Panc1 (cell line): ENCODE measurements around the gene RALGAPA1. TPM values are rescaled to one million over a fixed set of nuclear protein-coding genes. Genes with fewer than 3 reads are reported as not detected.

Experiments
- ATAC-seq: fragments of 200-7000 bp; cut with Tn5 transposase; 2 replicates; pipeline ENCODE4 v1.9.1; 2020; ENCODE audit warnings: mild to moderate bottlenecking, moderate library complexity
- BruUV-seq: library from RNA; stranded (reverse); fragments of 400-500 nt; replicated peaks from 2 replicates; lab custom pipeline; 2021; lab: Mats Ljungman, UMichigan
- CTCF ChIA-PET: fragments of 300-600 bp; sonication (Branson Sonifier 250); formaldehyde crosslinking; loops from one replicate; lab custom pipeline; 2022; ENCODE audit warnings: antibody characterized with exemption; lab: Charles Lee
- POLR2A ChIA-PET: fragments of 300-600 bp; sonication (Branson Sonifier 250); formaldehyde crosslinking; loops from one replicate; lab custom pipeline; 2022; ENCODE audit warnings: antibody characterized with exemption; lab: Charles Lee
- DNase-seq: peaks from one replicate; pipeline ENCODE4 v3.0.0-alpha.2; 2010; ENCODE audit warnings: low read depth, low spot score
- H3K27ac ChIP-seq: 2 replicates; pipeline ENCODE4 v1.5.1; 2011; ENCODE audit warnings: mild to moderate bottlenecking, low read length, inconsistent platforms
- H3K27me3 ChIP-seq: fragments of 200-500 bp; sonication (Bioruptor generic); 2 replicates; pipeline ENCODE4 v1.6.0; 2014; ENCODE audit warnings: low read length, inconsistent platforms; ENCODE audit not compliant: control insufficient read depth, insufficient read depth
- H3K36me3 ChIP-seq: fragments of 200-500 bp; sonication (Bioruptor generic); 2 replicates; pipeline ENCODE4 v1.5.1; 2014; ENCODE audit warnings: inconsistent platforms, mild to moderate bottlenecking, low read length, moderate library complexity; ENCODE audit not compliant: control insufficient read depth, insufficient read depth
- H3K4me1 ChIP-seq: 2 replicates; pipeline ENCODE4 v1.5.1; 2011; ENCODE audit warnings: inconsistent platforms, mild to moderate bottlenecking, low read length, moderate library complexity; ENCODE audit not compliant: control insufficient read depth, insufficient read depth
- H3K4me3 ChIP-seq, 2 experiments: 2 replicates each; pipeline ENCODE4 v1.5.1; 2011 to 2012; ENCODE audit warnings: low read depth in 2 of 2, low read length in 2 of 2, mild to moderate bottlenecking in 2 of 2, inconsistent platforms in 1 of 2, moderate library complexity in 1 of 2
- H3K9me3 ChIP-seq: fragments of 200-500 bp; sonication (Bioruptor generic); 2 replicates; pipeline ENCODE4 v1.5.1; 2014; ENCODE audit warnings: low read depth, mild to moderate bottlenecking, inconsistent platforms, low read length, moderate library complexity; ENCODE audit not compliant: control insufficient read depth, insufficient read depth
- CTCF ChIP-seq: fragments of 450-650 bp; IDR thresholded peaks from 2 replicates; pipeline ENCODE4 v1.5.1; 2017; ENCODE audit warnings: mild to moderate bottlenecking
- POLR2AphosphoS5 ChIP-seq: IDR thresholded peaks from 2 replicates; pipeline ENCODE4 v1.6.1; 2012; ENCODE audit warnings: mild to moderate bottlenecking, low read depth, low read length, moderate library complexity
- REST ChIP-seq, 2 experiments: IDR thresholded peaks; 2 replicates each; pipeline ENCODE4 v1.6.1; 2011 to 2012; ENCODE audit warnings: low read depth in 2 of 2, control low read depth in 1 of 2, low read length in 1 of 2, mild to moderate bottlenecking in 1 of 2, moderate library complexity in 1 of 2; ENCODE audit not compliant: insufficient read depth in 1 of 2
- SIN3A ChIP-seq: IDR thresholded peaks from 2 replicates; pipeline ENCODE4 v1.6.1; 2012; ENCODE audit warnings: low read depth, mild to moderate bottlenecking, low read length, moderate library complexity, borderline replicate concordance; ENCODE audit not compliant: insufficient read depth
- TCF7L2 ChIP-seq: IDR thresholded peaks from 2 replicates; pipeline ENCODE4 v1.6.1; 2011; ENCODE audit warnings: mild to moderate bottlenecking, low read depth, low read length, inconsistent platforms
- in situ Hi-C: cut with HindIII; loops from 2 replicates; pipeline ENCODE4 v1.10.0; 2016; ENCODE audit warnings: low sequenced_read_pairs, low pct_unique_long_range_greater_than_20kb
- intact Hi-C: fragments of 100-400 bp; cut with micrococcal nuclease; formaldehyde crosslinking; loops from one replicate; pipeline ENCODE4 v1.10.0; 2022; ENCODE audit not compliant: unreplicated experiment
- total RNA-seq: library from RNA; stranded (reverse); gene quantifications from one replicate; pipeline ENCODE4 v1.2.1, GENCODE V29; 2021; ENCODE audit not compliant: unreplicated experiment

RALGAPA1 gene
- total RNA-seq, 1 experiment from 2014 or later: 31.5 TPM

GRCh38 chr14:35855876-35856481 lies 46.9 kb upstream of the RALGAPA1 start:
- H3K27ac ChIP-seq: no peak overlapping the region
- no peak for ATAC-seq
- no peaks in the 10 kb centered on the region for H3K27me3 ChIP-seq
- TF ChIP-seq POLR2AphosphoS5: no peak
- TF ChIP-seq SIN3A: no peak
- no peak for TF ChIP-seq REST (IDR thresholded peaks at IDR 0.05; ENCODE audit: insufficient read depth in 1 of 2, low read depth in 2 of 2, low read length in 1 of 2)
- TF ChIP-seq CTCF: no peak
- no peak for TF ChIP-seq TCF7L2
- ChIA-PET POLR2A (no interaction called here), CTCF (no interaction called here)
- no peaks in the 10 kb centered on the region for H3K4me1 ChIP-seq
- no peak for DNase-seq
- H3K36me3 ChIP-seq: no peaks in the 10 kb centered on the region
- in situ Hi-C loops (no loop called here), intact Hi-C loops (no loop called here)
- no peaks in the 10 kb centered on the region for H3K9me3 ChIP-seq
- no peak overlapping the region for H3K4me3 ChIP-seq
- no TSS peak for BruUV-seq

GRCh38 chr14:35854696-35855270 lies 45.7 kb upstream of the RALGAPA1 start:
- in situ Hi-C loops: no loop called here
- intact Hi-C loops: no loop called here
- Histone ChIP-seq H3K4me3 (no peak overlapping the region), H3K27ac (no peak overlapping the region), H3K27me3 (no peaks in the 10 kb centered on the region), H3K9me3 (no peaks in the 10 kb centered on the region), H3K36me3 (no peaks in the 10 kb centered on the region), H3K4me1 (no peaks in the 10 kb centered on the region)
- no peak for DNase-seq
- ChIA-PET POLR2A (no interaction called here), CTCF (no interaction called here)
- no peak for ATAC-seq
- BruUV-seq: no TSS peak
- TF ChIP-seq POLR2AphosphoS5: no peak
- TF ChIP-seq REST (IDR thresholded peaks at IDR 0.05; ENCODE audit: insufficient read depth in 1 of 2, low read depth in 2 of 2, low read length in 1 of 2): no peak
- no peak for TF ChIP-seq CTCF
- no peak for TF ChIP-seq TCF7L2
- TF ChIP-seq SIN3A: no peak
